Large intestine (tissue), 3 donors: Measurements from ENCODE around the gene WFDC1. TPM values are rescaled to one million over a fixed set of nuclear protein-coding genes. Genes with fewer than 3 reads are reported as not detected.

Experiments
- DNase-seq, 2 donors: peaks; one replicate each; pipeline versions ENCODE4 v3.0.0 to v3.0.0-alpha.2; 2013
- H3K27ac ChIP-seq: one replicate; pipeline ENCODE4 v1.5.1; 2013; ENCODE audit warnings: low read length
- H3K27me3 ChIP-seq: 2 replicates; pipeline ENCODE4 v1.6.1; 2013; ENCODE audit warnings: low read length; ENCODE audit not compliant: control insufficient read depth, insufficient read depth
- H3K36me3 ChIP-seq: 2 replicates; pipeline ENCODE4 v1.6.1; 2013; ENCODE audit warnings: low read length; ENCODE audit not compliant: control insufficient read depth, insufficient read depth
- H3K4me1 ChIP-seq: one replicate; pipeline ENCODE4 v1.6.1; 2013; ENCODE audit warnings: low read length; ENCODE audit not compliant: control insufficient read depth, insufficient read depth
- H3K4me3 ChIP-seq: one replicate; pipeline ENCODE4 v1.5.1; 2013; ENCODE audit warnings: low read length
- H3K9me3 ChIP-seq: one replicate; pipeline ENCODE4 v1.6.1; 2013; ENCODE audit warnings: mild to moderate bottlenecking, low read depth, low read length, moderate library complexity; ENCODE audit not compliant: control insufficient read depth
- WGBS: methylation state at CpG from one replicate; pipeline ENCODE4 v1.1.5; 2013; ENCODE audit warnings: low lambda C conversion rate; ENCODE audit not compliant: insufficient coverage; 5-methylcytosine and 5-hydroxymethylcytosine counted together
- polyA plus RNA-seq: library from polyadenylated mRNA; unstranded; fragments of 120-200 nt; gene quantifications from one replicate; pipeline ENCODE4 v1.2.1, GENCODE V29; 2013

The WFDC1 gene
- polyA plus RNA-seq, 1 donor: 18.6 TPM

DNA sequence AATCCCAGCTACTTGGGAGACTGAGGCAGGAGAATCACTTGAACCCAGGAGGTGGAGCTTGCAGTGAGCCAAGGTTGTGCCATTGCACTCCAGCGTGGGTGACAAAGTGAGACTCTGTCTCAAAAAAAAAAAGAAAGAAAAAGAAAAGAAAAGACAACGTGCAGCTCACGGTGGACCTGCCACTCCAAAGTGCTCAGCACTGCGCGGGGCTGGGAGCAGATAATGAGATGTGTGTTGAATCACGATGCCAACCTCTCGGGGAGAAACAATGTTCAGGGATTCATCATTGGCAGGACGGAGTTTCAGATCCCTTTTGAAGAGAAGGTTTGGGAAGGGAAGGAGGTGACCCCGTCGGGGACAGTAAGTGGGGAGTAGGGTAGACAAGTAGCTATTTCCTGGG is 19.2 kb downstream of the WFDC1 start:
- H3K27ac ChIP-seq: no peak overlapping the region
- no peaks in the 10 kb centered on the region for H3K4me1 ChIP-seq
- no peak for DNase-seq
- no peaks in the 10 kb centered on the region for H3K36me3 ChIP-seq
- H3K9me3 ChIP-seq: peaks cover 7% of the 10 kb centered on the region
- H3K27me3 ChIP-seq: peaks cover 12% of the 10 kb centered on the region
- 77% methylated on average over 3 of the region's 10 CpGs for WGBS
- H3K4me3 ChIP-seq: no peak overlapping the region

GRCh38 chr16:84314373-84314772 is 19.7 kb downstream of the WFDC1 start:
- no peak overlapping the region for H3K27ac ChIP-seq
- WGBS: no CpG with 5 or more reads among the region's 6 CpGs
- no peak overlapping the region for H3K4me3 ChIP-seq
- H3K4me1 ChIP-seq: no peaks in the 10 kb centered on the region
- DNase-seq: no peak
- H3K36me3 ChIP-seq: no peaks in the 10 kb centered on the region
- peaks cover 12% of the 10 kb centered on the region for H3K27me3 ChIP-seq
- peaks cover 7% of the 10 kb centered on the region for H3K9me3 ChIP-seq

DNA sequence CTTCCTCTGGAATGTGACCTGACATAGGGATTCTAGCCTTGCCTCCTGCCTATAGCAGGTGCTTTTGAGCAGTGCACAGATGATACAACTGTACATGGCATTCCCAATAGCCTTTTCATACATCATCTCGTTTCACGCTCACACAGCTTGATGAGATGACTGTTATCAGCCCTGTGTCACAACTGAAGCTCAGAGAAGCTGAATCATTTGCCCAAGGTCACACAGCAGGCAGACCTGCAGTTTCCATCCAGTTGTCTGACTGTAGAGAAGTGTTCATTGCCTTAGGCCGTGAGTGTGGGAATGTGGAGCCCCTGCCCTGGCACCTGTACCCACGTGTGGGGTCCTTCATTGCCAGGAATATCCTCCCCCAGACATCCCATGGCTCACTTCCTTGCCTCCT is 20.1 kb downstream of the WFDC1 start:
- peaks cover 12% of the 10 kb centered on the region for H3K27me3 ChIP-seq
- H3K4me1 ChIP-seq: no peaks in the 10 kb centered on the region
- H3K4me3 ChIP-seq: no peak overlapping the region
- DNase-seq: no peak
- no peak overlapping the region for H3K27ac ChIP-seq
- H3K36me3 ChIP-seq: no peaks in the 10 kb centered on the region
- H3K9me3 ChIP-seq: peaks cover 7% of the 10 kb centered on the region
- WGBS: no CpG with 5 or more reads among the region's 4 CpGs

- H3K27me3 ChIP-seq: peaks cover 12% of the 10 kb centered on the region
- no peak for DNase-seq
- WGBS: 100% methylated on average over 1 of the region's 5 CpGs
- no peaks in the 10 kb centered on the region for H3K4me1 ChIP-seq
- H3K9me3 ChIP-seq: peaks cover 7% of the 10 kb centered on the region
- H3K36me3 ChIP-seq: no peaks in the 10 kb centered on the region
- no peak overlapping the region for H3K27ac ChIP-seq
- no peak overlapping the region for H3K4me3 ChIP-seq
Observed at GRCh38 chr16:84315422-84315821, 20.7 kb downstream of the WFDC1 start.

- no peak for DNase-seq
- H3K27ac ChIP-seq: no peak overlapping the region
- peaks cover 7% of the 10 kb centered on the region for H3K9me3 ChIP-seq
- no peaks in the 10 kb centered on the region for H3K4me1 ChIP-seq
- no peaks in the 10 kb centered on the region for H3K36me3 ChIP-seq
- no CpG with 5 or more reads among the region's 19 CpGs for WGBS
- no peak overlapping the region for H3K4me3 ChIP-seq
- peaks cover 5% of the 10 kb centered on the region for H3K27me3 ChIP-seq
Observed at GRCh38 chr16:84318091-84318975, 23.7 kb downstream of the WFDC1 start.

DNA sequence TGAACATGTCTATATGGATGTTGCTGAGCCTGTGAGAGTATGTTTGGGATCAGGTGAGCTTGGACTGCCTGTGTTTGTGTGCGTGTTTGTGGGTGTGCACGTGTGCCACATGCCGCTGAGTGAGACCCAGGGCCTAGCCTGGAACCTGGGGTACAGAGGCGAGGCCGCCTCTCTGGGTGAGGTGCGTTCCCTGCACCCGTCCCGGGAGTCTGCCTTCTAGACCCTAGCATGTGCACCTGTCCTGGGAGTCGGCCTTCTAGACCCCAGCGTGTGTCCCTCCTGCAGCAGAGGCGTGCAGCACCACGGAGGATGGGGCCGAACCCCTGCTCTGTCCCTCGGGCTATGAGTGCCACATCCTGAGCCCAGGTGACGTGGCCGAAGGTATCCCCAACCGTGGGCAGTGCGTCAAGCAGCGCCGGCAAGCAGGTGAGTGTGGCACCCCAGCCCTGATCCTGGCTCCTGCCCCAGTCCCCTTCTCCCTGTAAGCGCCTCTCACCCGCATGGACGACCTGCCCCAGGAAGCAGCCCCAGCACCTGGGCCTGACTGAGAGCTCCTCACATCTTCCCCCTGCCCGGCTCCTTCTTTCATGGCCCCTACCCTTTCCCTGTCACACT is 24.6 kb downstream of the WFDC1 start:
- H3K27ac ChIP-seq: no peak overlapping the region
- H3K4me3 ChIP-seq: no peak overlapping the region
- H3K4me1 ChIP-seq: no peaks in the 10 kb centered on the region
- H3K27me3 ChIP-seq: no peaks in the 10 kb centered on the region
- peaks cover 7% of the 10 kb centered on the region for H3K9me3 ChIP-seq
- no peak for DNase-seq
- no peaks in the 10 kb centered on the region for H3K36me3 ChIP-seq
- WGBS: no CpG with 5 or more reads among the region's 24 CpGs

DNA sequence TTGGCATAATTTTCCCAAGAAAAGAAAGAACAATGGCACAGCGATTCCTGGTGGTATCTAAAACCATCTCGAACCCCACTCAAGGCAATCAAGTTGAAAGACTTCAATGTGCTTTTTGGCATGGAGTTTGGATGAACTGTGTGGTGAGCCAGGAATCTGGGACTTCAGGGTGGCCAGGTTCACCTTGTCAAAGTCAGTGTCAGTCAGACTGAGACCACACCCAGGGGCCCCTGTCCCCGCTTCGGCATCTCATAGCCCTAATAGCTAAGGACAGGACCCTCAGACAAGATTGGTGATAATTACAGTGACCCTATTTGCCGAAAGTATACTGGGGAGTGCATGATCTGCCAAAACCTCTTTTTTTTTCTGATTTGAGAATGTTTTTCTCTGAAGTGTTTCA is 25.8 kb downstream of the WFDC1 start:
- H3K9me3 ChIP-seq: peaks cover 7% of the 10 kb centered on the region
- no peaks in the 10 kb centered on the region for H3K4me1 ChIP-seq
- no peak overlapping the region for H3K4me3 ChIP-seq
- no peak overlapping the region for H3K27ac ChIP-seq
- no peaks in the 10 kb centered on the region for H3K36me3 ChIP-seq
- WGBS: no CpG with 5 or more reads among the region's 5 CpGs
- no peaks in the 10 kb centered on the region for H3K27me3 ChIP-seq
- DNase-seq: no peak

- Histone ChIP-seq H3K4me3 (no peak overlapping the region), H3K4me1 (no peaks in the 10 kb centered on the region), H3K9me3 (peaks cover 7% of the 10 kb centered on the region), H3K27ac (no peak overlapping the region), H3K36me3 (no peaks in the 10 kb centered on the region), H3K27me3 (no peaks in the 10 kb centered on the region)
- DNase-seq: no peak
- WGBS: no CpG with 5 or more reads among the region's 4 CpGs
Observed at GRCh38 chr16:84321932-84322331, 27.3 kb downstream of the WFDC1 start.

- 100% methylated on average over 1 of the region's 4 CpGs for WGBS
- no peak for DNase-seq
- H3K36me3 ChIP-seq: no peaks in the 10 kb centered on the region
- H3K4me3 ChIP-seq: no peak overlapping the region
- peaks cover 6% of the 10 kb centered on the region for H3K9me3 ChIP-seq
- no peaks in the 10 kb centered on the region for H3K27me3 ChIP-seq
- no peaks in the 10 kb centered on the region for H3K4me1 ChIP-seq
- H3K27ac ChIP-seq: no peak overlapping the region
Observed at GRCh38 chr16:84322749-84323148, 28.1 kb downstream of the WFDC1 start.

DNA sequence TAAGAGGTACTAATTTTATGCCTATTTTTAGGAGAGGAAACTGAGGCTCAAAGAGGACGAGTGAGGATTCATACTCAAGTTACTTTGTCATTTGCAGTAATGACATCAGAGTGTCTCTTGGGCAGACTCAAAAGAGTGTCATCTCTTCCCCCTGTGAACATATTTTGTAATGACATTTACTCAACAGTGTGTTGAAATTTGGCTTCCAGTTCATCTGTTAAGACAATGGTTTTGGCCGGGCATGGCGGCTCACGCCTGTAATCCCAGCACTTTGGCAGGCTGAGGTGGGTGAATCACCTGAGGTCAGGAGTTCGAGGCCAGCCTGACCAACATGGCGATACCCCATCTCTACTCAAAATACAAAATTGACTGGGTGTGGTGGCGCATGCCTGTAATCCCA is 28.9 kb downstream of the WFDC1 start:
- DNase-seq: no peak
- no peaks in the 10 kb centered on the region for H3K4me1 ChIP-seq
- no peaks in the 10 kb centered on the region for H3K36me3 ChIP-seq
- no peak overlapping the region for H3K4me3 ChIP-seq
- no peaks in the 10 kb centered on the region for H3K27me3 ChIP-seq
- H3K27ac ChIP-seq: no peak overlapping the region
- H3K9me3 ChIP-seq: no peaks in the 10 kb centered on the region
- no CpG with 5 or more reads among the region's 7 CpGs for WGBS
